GM12873 (cell line): ENCODE data around the gene DMBT1.

Experiments used
- TF ChIP-seq, protein P1 (sequence below): IDR thresholded peaks from 2 replicates; pipeline ENCODE4 v1.5.1; 2012; ENCODE audit warnings: low read depth, mild to moderate bottlenecking, moderate library complexity, low read length, control low read depth; ENCODE audit not compliant: insufficient read depth; ENCODE audit errors: missing control alignments

Gene DMBT1

DNA sequence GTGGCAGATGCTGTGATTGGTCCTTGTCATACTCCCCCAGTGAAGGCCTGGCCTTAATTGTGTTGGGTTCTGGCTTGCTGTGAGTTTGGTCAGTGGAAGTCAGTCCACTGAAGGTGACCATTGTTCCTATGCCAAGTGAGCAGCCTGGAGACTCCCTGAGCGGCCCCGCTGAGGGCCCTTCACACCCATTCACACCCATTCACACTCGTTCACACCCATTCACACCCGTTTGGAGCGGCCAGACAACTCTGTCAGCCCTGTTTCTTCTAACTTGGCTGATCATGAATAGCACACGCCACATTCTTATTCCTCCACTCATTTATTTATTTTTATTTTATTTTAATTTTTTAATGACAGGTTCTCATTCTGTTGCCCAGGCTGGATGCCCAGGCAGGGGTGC is 77.6 kb downstream of the DMBT1 start:
- TF ChIP-seq, protein P1, sequence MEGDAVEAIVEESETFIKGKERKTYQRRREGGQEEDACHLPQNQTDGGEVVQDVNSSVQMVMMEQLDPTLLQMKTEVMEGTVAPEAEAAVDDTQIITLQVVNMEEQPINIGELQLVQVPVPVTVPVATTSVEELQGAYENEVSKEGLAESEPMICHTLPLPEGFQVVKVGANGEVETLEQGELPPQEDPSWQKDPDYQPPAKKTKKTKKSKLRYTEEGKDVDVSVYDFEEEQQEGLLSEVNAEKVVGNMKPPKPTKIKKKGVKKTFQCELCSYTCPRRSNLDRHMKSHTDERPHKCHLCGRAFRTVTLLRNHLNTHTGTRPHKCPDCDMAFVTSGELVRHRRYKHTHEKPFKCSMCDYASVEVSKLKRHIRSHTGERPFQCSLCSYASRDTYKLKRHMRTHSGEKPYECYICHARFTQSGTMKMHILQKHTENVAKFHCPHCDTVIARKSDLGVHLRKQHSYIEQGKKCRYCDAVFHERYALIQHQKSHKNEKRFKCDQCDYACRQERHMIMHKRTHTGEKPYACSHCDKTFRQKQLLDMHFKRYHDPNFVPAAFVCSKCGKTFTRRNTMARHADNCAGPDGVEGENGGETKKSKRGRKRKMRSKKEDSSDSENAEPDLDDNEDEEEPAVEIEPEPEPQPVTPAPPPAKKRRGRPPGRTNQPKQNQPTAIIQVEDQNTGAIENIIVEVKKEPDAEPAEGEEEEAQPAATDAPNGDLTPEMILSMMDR = no peak

DNA sequence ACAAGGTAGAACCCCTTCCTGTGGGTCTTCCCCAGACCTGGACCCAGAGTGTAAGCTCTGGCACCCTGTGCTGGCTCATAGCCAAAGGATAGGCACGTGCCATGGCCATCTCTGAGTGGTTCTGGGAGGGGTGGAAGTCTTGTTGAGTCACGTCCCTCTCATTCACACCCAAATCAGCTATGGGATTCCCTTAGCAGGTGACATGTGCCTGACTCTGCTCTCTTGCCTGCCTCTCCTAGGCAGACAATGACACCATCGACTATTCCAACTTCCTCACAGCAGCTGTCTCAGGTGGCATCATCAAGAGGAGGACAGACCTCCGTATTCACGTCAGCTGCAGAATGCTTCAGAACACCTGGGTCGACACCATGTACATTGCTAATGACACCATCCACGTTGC is 79.2 kb downstream of the DMBT1 start:
- TF ChIP-seq, protein P1 = no peak

DNA sequence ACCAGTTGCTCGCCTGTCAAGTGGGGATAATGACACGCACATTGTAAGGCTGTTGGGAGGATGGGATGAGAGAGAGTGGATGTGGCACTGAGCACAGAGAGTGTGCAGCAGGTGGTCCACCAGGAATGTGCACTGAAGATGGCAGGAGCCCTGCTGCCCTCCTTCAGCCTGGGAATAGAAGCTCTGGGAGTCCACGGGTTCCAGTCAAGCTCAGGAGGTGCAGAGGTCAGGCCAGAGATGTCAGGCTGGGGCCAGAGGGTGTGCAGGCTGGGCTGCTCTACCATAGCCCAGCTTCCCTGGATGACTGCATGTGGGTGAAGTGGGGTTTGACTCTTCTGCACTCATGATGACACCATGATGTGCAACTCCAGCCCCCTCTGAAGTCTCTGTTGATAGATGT is 80.4 kb downstream of the DMBT1 start:
- TF ChIP-seq, protein P1 = no peak

DNA sequence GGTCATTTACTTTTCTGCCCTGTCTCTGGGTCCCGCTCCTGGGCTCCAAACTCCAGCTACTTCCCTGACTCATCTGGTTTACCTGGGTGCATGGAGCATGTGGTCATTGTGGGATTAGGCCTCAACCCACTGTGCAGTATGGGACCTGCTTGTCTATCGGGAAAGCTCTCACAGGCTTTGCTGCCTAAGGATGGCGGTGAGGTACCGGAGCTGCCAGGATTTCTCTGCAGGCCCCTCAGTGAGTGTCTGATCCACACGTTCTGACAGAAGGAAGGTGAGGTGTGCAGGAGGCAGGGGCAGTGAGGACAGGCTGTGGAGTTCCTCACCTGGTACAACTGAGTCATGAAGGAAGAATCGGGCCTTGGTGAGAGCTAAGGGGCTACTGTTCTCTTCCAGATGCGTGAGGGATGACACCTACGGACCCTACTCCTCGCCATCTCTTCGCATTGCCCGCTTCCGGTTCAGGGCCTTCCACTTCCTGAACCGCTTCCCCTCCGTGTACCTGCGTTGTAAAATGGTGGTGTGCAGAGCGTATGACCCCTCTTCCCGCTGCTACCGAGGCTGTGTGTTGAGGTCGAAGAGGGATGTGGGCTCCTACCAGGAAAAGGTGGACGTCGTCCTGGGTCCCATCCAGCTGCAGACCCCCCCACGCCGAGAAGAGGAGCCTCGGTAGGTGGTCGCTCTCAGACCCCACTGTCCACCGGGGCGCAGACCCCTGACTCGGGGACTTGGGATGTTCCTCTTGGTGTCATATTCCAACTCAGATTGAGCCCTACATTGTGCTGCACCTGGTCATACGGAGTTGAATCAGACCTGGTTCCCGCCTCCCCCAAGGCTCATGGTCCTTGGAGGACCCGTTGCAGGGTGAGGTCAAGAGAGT is 82.4 kb downstream of the DMBT1 start:
- TF ChIP-seq, protein P1 = no peak

DNA sequence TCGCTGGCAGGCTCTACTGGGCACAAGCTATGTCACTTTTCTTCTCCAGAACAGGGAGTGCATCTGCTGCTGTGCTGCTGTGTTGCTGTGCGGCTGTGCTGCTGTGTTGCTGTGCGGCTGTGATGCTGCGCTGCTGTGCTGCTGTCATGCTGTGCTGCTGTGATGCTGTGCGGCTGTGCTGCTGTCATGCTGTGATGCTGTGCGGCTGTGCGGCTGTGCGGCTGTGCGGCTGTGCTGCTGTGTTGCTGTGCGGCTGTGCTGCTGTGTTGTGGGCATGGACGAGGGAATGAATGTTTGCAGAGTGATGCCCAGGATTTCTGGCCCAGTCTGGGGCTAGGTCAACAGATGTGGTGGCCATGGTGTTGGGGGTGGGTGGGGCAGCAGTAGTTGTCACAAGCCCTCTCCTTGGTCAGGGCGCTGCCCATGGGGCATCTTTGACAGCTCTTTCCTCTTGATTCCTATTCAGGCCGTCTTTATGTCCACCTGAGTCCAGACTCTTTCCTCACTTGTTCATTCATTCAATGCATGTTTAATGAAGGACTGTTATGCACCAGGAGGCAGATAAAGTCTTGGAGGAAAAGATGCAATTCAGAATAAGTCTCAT is 83.5 kb downstream of the DMBT1 start:
- TF ChIP-seq, protein P1 = no peak

DNA sequence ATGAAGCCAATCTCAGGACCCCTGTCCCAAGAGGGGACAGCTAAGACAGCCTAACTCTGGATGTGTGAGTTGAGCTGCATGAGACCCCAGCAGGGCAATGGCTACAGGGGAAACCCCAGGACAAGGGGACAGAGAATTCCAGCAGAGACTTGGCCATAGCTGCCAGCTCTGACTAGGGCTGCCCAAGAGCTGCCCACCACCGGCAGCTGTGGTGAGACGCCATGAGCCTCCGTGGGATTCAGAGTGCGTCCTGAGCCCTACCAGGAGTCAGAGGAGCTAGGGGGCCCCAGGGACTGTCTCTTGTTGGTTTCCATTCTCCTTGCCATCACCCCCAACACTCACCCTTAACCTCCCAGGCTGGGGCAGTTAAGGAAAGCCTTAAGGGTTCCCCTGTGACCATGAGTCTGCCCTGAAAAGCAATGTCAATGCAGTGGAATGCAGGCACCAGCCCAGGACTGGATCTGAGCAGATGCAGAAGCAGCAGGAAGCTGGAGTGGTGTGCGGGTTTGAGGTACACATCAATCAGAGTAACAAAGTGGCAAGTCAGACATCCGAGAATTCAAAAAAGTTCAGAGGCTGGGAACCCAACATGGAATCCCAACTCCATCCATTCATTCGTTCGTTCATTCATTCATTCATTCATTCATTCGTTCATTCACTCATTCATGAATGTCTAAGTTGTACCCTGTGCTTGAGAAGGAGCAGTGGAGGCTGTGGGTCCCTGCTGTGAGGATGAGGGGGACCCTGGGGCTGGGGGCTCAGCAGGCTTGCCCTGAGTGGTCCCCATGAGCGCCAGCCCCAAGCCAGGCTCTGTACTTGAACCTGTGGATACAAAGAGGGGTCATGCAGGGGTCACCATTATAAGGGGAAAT is 86.2 kb downstream of the DMBT1 start:
- TF ChIP-seq, protein P1 = no peak

DNA sequence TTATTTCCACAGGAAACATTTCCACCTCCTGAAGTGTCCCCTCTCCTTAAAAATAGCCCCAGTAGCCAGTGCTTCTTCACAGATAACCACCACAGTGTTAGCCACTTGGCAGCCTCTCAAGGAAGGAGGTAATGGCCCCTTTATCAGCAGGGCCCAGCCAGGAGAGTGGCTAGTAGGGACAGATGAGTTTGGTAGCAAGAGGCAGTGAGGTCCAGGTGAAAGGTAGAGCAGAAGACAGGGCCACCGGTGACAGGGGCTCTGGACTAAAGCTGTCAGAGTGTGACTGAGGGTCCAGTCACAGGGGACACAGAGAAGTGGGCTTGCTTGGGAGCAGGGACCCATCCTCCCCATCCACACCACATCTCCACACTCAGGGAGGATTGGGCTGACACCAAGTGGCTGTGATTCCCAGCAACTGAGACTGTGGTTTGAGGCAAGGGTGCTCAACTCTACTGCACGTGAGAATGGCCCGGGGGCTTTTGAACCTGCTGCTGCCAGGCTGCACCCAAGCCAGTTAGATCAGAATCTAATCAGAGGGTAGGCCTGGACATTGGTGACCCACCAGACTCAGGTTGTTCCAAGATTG is 86.9 kb downstream of the DMBT1 start:
- TF ChIP-seq, protein P1 = no peak
